Immature natural killer cell (primary cell): Measurements from ENCODE around the gene CHAF1A. TPM values are rescaled to one million over a fixed set of nuclear protein-coding genes. Genes with fewer than 3 reads are reported as not detected.

Source experiments
- DNase-seq, 3 donors: peaks; one replicate each; pipeline ENCODE4 v3.0.0; 2022; ENCODE audit warnings: mixed read lengths in 1 of 3
- H3K27ac Mint-ChIP-seq, 6 donors: one replicate each; pipeline ENCODE4 v1.8.0; 2020; ENCODE audit warnings: mixed read lengths in 6 of 6, mild to moderate bottlenecking in 5 of 6, inconsistent platforms in 4 of 6, moderate library complexity in 3 of 6
- H3K27me3 Mint-ChIP-seq, 3 donors: one replicate each; pipeline ENCODE4 v1.8.0; 2020 to 2021; ENCODE audit warnings: low read depth in 3 of 3, mild to moderate bottlenecking in 3 of 3, mixed read lengths in 3 of 3, moderate library complexity in 3 of 3, inconsistent platforms in 1 of 3
- H3K36me3 Mint-ChIP-seq, 3 donors: one replicate each; pipeline ENCODE4 v1.8.0; 2020; ENCODE audit warnings: mixed read lengths in 3 of 3, inconsistent platforms in 2 of 3, mild to moderate bottlenecking in 2 of 3
- H3K4me1 Mint-ChIP-seq, 2 donors: one replicate each; pipeline ENCODE4 v1.8.0; 2020; ENCODE audit warnings: inconsistent platforms in 2 of 2, mild to moderate bottlenecking in 2 of 2, mixed read lengths in 2 of 2, moderate library complexity in 1 of 2
- H3K4me3 Mint-ChIP-seq, 5 donors: one replicate each; pipeline ENCODE4 v1.8.0; 2020; ENCODE audit warnings: mild to moderate bottlenecking in 5 of 5, mixed read lengths in 5 of 5, inconsistent platforms in 3 of 5, moderate library complexity in 3 of 5
- H3K9me3 Mint-ChIP-seq, 6 donors: one replicate each; pipeline ENCODE4 v1.8.0; 2020; ENCODE audit warnings: mild to moderate bottlenecking in 6 of 6, mixed read lengths in 6 of 6, inconsistent platforms in 4 of 6, moderate library complexity in 3 of 6
- polyA plus RNA-seq, 3 donors: library from polyadenylated mRNA; unstranded; fragments of 300-500 nt; fragmentation: Illumina TruSeq; gene quantifications; one replicate each; pipeline ENCODE4 v1.2.3, GENCODE V29; 2021

Gene CHAF1A
- polyA plus RNA-seq, 3 donors from 2014 or later: 1.5 to 8.5 (median 2.9) TPM

DNA sequence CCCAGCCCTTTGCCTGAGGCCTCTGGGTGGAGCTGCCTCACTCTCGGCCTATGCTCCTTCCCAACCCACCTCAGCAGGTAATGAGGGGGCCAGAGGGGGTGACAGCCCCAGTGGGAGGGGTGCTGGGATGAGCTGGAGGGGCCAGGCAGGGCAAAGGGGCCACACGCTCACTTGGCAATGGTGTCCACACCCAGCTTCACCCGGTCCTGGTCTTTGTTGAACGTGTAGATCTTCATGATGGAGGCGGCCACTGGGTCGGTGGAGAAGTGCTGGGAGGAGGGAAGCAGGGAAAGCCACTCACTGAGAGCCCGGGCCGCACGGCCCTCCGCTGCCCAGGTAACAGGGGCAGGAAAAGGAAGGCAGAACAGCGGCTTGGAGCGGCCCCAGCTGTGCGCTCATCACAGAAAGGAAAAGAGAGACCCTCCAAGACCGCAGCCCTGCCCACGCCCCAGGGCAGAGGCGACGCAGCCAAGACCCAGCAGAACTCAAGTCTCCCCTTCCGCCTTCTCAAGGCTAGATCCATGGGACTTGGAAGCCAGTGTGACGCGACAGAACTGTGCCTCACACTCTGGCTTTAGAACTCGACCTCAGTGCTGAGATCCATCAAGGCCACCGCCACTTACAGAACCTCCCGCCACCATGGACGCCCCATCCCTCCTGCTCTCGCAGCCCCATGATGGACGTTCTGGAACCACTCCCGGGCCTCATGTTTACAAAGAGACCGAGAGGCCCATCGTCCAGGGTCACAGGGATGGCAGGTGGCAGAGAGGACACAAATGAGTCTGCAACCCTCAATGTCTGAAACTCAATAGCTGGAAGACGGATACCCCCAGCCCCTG lies 45.9 kb downstream of the CHAF1A start:
- no peaks in the 10 kb centered on the region for H3K9me3 Mint-ChIP-seq
- DNase-seq: no peak
- H3K27ac Mint-ChIP-seq: no peak overlapping the region
- peaks cover 0 to 4% (median 3%) of the 10 kb centered on the region in 3 donors for H3K27me3 Mint-ChIP-seq
- no peaks in the 10 kb centered on the region for H3K4me1 Mint-ChIP-seq
- H3K4me3 Mint-ChIP-seq: no peak overlapping the region
- H3K36me3 Mint-ChIP-seq: peaks cover 0 to 13% (median 3%) of the 10 kb centered on the region in 3 donors

DNA sequence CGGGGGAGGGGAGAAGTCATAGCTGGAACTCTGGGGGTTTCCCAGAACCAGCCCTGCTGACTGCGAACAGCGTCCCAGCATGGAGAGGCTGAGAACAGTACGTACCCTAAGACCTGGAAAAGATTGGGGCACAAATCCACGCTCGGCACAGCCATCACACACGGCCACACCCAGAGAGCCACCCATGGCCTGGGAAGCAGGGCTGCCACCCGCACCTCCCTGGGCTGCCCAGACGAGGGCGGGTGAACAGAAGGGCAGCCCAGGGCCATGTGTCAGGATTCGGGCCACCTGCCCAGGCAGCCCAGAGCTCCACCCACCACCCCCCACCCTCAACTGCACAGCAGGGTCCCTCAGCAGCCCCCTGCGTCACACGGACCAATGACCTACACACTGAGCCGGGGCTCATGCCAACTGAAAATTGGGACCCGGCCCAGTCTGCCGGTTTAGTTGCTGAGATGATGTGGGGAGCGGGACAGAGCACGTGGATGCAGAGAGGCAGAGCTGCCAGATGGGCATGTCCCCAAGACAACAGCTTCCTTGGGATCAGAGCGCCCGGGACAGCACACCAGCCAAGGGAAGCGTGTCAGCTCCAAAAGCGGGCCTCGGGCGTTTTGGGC lies 46.7 kb downstream of the CHAF1A start:
- no peak for DNase-seq
- peaks cover 0 to 4% (median 3%) of the 10 kb centered on the region in 3 donors for H3K27me3 Mint-ChIP-seq
- no peak overlapping the region for H3K27ac Mint-ChIP-seq
- H3K4me3 Mint-ChIP-seq: no peak overlapping the region
- H3K36me3 Mint-ChIP-seq: peaks cover 0 to 13% (median 3%) of the 10 kb centered on the region in 3 donors
- H3K4me1 Mint-ChIP-seq: no peaks in the 10 kb centered on the region
- no peaks in the 10 kb centered on the region for H3K9me3 Mint-ChIP-seq

DNA sequence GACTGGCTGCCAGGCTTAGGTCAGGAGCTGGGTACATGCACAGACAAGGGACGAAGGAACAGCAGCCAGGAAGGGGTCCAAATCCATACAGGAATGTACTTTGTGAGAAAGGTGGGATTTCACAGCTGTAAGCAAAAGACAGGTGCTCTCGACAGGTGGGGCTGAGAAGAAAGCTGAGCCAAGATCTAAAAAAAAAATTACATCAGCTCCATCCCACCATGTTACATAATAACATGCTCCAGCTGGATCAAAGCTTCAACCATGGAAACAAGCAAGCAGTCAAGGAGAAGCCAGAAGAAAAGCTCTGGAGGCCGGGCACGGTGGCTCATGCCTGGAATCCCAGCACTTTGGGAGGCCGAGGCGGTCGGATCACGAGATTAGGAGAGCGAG lies 47.2 kb downstream of the CHAF1A start:
- Mint-ChIP-seq H3K4me3 (no peak overlapping the region), H3K36me3 (peaks cover 0 to 13% (median 3%) of the 10 kb centered on the region in 3 donors), H3K27ac (no peak overlapping the region), H3K27me3 (peaks cover 2 to 3% (median 2%) of the 10 kb centered on the region in 3 donors), H3K4me1 (peaks cover 0 to under 1% of the 10 kb centered on the region in 2 donors), H3K9me3 (no peaks in the 10 kb centered on the region)
- no peak for DNase-seq

DNA sequence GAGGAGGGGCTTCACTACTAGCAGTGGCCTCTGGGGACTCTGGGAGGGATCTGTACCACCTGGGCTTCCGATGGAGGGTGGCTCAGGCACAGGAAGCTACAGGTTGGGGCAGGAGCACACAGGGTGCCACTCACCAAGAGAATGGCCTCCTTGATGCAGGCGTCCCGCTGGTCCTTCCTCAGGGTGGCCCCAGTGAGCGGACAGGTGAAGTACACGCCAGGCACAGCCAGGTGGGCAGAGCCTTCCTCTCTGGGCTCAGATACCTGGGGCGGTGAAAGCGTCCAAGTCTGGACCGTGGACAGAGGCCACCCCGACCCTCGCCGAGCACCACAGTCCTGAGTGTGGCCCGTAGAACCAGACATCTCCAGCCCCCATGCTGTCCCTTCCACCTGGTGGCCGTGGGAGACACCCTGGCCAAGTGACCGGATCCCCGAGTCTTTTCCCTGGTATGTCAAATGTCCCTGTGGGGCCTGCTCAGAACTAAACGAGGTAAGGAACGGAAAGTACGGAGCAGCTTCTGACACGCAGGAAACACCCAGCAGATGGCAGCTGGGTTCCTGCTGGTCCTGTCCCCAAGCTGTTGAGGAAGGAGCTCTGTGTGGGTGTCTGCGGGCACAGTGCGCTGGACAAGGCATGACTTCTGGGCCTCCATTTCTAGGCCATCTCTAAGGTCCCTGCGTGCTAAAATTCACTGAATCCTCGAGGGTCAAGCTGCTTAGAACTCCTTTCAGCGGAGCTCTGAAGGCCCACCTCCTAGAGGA lies 50.0 kb downstream of the CHAF1A start:
- Mint-ChIP-seq H3K4me3 (no peak overlapping the region), H3K27ac (no peak overlapping the region), H3K36me3 (peaks cover 0 to 13% (median 3%) of the 10 kb centered on the region in 3 donors), H3K4me1 (peaks cover 13 to 22% of the 10 kb centered on the region in 2 donors), H3K27me3 (peaks cover 5 to 6% (median 5%) of the 10 kb centered on the region in 3 donors), H3K9me3 (no peaks in the 10 kb centered on the region)
- no peak for DNase-seq

DNA sequence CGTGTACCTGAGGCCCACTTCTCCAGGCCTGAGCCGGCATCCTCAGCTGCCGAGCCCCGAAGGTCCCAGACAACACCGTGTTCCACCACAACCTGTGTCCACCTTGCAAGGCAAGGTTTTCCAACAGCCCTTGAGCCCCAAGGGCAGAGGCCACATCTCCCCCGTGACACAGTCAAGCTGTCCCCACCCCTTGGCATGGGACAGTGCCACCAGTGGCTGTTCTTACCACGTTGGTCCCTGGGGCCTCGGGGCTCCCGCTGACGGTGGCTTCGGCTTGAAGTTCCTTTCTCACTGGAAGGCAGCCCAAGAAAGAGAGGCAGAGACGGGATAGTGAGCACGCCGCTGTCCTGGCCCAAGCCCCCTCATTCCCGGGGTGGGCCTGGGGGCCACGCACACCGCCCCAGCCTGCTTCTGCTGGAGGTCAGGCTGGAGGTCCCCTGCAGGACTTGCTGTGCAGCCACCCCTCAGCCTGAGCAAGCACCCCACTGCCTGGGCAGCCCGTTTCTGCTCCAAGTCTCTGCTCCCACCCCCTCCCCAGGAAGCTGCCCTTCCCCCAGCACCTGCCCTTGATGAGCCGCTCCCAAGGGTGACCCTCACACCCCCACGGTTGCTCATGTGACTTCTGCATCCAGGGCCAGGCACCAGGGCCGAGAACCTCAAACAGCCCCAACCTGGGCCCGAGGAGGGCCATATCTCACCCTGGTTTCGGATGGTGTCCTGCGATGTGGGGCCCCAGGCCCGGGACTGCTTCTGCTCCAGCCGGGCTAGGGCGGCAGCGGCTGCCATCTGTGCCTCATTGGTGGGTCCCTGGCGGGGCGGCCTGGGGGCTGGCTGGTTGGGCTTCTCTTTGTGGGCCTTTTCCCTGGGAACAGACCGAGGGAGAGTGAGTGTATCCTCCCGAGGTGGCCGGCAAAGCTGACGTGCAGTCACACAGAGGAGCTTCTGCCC lies 51.1 kb downstream of the CHAF1A start:
- Mint-ChIP-seq H3K4me1 (peaks cover 19 to 25% of the 10 kb centered on the region in 2 donors), H3K36me3 (peaks cover 0 to 13% (median 3%) of the 10 kb centered on the region in 3 donors), H3K9me3 (no peaks in the 10 kb centered on the region), H3K27ac (no peak overlapping the region), H3K27me3 (peaks cover 9 to 11% (median 9%) of the 10 kb centered on the region in 3 donors), H3K4me3 (no peak overlapping the region)
- no peak for DNase-seq

DNA sequence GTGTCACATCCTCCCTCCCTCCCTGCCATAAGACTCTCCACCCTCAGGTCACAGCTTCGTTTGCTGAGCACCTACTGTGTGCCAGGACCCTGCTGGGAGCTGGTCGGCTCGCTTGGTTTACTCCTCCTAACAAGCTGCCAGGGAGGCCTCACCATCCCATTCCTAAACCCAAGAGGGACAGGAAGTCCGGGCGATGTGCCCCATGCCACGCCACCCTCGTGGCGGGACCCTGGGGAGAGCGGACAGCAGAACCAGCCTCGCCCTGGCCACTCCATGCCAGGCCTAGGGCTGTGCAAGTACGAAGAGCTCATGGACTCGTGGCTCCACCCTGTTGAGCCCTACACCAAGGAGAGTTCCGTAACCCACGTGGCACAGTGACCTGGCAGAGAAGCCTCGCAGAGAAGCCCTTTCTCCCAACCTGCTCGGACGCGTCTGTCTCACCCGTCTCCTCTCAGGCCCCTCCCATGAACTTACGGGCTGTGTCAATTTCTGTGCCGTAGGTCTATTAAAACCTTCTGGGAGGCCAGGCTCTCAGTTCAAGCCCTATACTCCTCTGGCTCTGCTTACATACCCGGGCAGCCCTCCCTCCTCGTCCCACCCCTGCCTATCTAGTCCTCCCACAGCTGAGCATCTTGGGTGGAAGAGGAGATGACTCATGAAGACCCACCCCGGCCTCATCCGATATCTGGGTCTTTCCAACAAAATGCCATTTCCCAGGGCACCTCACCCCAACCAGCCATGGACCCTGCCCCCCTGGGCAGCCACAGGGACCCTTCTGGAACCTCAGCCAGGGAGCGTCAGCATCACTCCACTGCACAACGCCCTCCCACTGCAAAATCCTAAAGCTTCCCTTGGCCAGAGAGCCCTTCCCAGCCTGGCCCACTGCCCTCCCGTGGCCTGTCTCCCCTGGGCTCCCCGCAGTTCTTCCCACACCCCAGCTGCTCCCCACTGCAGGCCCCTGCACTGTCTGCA lies 52.6 kb downstream of the CHAF1A start:
- Mint-ChIP-seq H3K4me1 (peaks cover 19 to 25% of the 10 kb centered on the region in 2 donors), H3K27me3 (peaks cover 9 to 11% (median 9%) of the 10 kb centered on the region in 3 donors), H3K9me3 (no peaks in the 10 kb centered on the region), H3K4me3 (peak overlapping the region in 3 of 5 donors; percentile 14 to 30 (median 30)), H3K36me3 (peaks cover 0 to 7% (median 0%) of the 10 kb centered on the region in 3 donors), H3K27ac (peak overlapping the region in 5 of 6 donors; percentile 17 to 64 (median 20))
- no peak for DNase-seq

DNA sequence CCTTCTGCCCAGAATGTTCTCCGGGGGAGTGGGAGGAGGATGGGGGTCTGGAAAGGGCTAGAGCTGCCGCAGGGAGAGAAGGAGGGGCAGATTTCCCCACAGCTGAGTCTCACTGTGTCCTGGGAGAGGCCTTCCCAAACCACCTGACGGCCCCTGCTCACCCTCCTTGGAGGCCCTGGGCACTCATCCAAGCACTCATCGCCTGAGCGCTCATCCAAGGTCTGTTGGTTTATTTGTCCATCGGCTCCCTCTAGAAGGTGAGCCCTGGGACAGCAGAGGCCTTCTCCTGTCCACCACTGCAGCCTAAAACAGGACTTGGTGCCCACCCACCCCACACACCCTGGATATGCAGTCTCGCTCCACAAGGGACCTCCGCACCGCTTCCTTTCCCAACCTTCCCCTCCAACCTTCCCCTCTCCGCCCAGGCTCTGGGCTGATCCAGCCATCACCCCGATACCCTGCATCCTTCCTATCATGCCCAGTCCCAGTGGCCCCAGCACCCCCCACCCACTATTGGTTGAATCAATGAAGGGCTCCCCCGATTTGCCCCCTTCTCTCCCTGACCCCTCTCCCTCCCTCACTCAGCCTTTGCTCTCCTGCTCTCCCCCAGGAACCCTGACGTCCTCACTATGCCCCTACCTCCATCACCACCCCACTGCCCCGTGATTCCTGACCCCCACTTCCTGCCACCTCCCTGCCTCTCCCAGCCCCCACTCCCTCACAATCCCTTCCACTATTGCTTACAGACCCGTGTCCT lies 53.5 kb downstream of the CHAF1A start:
- peaks cover 8 to 9% (median 9%) of the 10 kb centered on the region in 3 donors for H3K27me3 Mint-ChIP-seq
- no peak for DNase-seq
- peak overlapping the region; percentile 90 to 94 (median 91) for H3K4me3 Mint-ChIP-seq
- H3K36me3 Mint-ChIP-seq: peaks cover 0 to 7% (median 0%) of the 10 kb centered on the region in 3 donors
- H3K9me3 Mint-ChIP-seq: no peaks in the 10 kb centered on the region
- peaks cover 19 to 25% of the 10 kb centered on the region in 2 donors for H3K4me1 Mint-ChIP-seq
- peak overlapping the region; percentile 86 to 96 (median 93) for H3K27ac Mint-ChIP-seq

DNA sequence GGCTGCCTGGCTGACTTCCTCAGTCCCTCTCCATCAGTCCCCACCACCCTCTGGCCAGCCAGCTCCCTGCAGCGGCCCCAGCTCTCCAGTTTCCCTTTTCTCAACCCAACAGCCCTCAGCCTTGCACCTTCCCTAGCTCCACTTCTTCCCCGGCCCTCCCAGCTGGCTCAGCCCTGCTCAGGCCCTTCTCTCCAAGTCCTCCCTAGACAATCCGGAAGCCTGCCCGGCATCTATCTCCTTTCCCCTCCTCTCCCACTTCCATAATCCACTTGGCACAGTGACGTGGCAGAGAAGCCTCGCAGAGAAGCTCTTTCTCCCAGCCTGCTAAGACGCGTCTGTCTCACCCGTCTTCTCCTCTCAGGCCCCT lies 54.0 kb downstream of the CHAF1A start:
- H3K36me3 Mint-ChIP-seq: peaks cover 0 to 7% (median 0%) of the 10 kb centered on the region in 3 donors
- peaks cover 19 to 25% of the 10 kb centered on the region in 2 donors for H3K4me1 Mint-ChIP-seq
- H3K9me3 Mint-ChIP-seq: no peaks in the 10 kb centered on the region
- DNase-seq: no peak
- H3K27me3 Mint-ChIP-seq: peaks cover 8 to 9% (median 9%) of the 10 kb centered on the region in 3 donors
- H3K4me3 Mint-ChIP-seq: peak overlapping the region; percentile 90 to 94 (median 91)
- H3K27ac Mint-ChIP-seq: peak overlapping the region; percentile 86 to 96 (median 93)

DNA sequence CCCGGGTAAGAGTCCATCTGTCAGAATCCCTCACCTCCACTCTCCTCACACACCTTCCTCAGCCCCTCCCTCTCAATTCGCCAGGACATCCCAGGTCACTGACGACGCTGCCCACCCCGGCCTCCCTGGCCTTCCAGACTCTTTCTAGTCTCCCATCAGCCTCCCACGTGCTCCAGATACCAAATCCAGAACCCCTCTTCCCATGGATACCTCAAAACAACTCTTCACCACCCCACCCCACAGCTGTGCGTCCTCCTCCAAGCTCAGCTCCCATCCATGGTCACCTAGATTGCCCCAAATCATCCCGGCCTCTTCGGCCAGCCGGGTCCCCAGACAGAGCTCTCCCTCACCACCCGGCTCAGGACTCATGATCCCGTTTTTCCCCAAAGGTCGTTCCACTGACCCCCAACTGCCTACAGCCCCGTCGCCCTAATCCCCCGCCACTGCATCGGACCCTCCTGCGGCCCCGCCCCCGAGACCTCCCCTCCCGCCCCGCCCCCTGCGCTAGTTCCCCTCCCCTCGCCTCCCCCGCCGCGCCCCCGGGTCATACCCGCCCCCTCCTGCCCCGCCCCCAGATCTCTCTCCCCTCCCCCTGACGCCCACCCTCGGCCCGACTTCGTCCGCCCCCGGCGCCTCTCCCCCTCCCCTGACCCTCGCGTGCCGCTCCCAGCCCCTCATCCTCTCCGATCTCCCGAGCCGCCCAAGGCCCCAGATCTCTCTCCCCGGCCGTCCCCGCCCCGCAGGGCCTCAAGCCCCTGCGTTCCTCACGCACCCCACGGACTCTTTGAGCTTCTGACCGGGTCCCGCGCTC lies 54.6 kb downstream of the CHAF1A start:
- Mint-ChIP-seq H3K27me3 (peaks cover 8 to 9% (median 9%) of the 10 kb centered on the region in 3 donors), H3K9me3 (no peaks in the 10 kb centered on the region), H3K4me1 (peaks cover 19 to 25% of the 10 kb centered on the region in 2 donors), H3K36me3 (peaks cover 0 to 7% (median 0%) of the 10 kb centered on the region in 3 donors), H3K4me3 (peak overlapping the region; percentile 90 to 94 (median 91)), H3K27ac (peak overlapping the region; percentile 86 to 96 (median 94))
- peak in 2 of 3 donors; percentile 6 to 12 for DNase-seq

DNA sequence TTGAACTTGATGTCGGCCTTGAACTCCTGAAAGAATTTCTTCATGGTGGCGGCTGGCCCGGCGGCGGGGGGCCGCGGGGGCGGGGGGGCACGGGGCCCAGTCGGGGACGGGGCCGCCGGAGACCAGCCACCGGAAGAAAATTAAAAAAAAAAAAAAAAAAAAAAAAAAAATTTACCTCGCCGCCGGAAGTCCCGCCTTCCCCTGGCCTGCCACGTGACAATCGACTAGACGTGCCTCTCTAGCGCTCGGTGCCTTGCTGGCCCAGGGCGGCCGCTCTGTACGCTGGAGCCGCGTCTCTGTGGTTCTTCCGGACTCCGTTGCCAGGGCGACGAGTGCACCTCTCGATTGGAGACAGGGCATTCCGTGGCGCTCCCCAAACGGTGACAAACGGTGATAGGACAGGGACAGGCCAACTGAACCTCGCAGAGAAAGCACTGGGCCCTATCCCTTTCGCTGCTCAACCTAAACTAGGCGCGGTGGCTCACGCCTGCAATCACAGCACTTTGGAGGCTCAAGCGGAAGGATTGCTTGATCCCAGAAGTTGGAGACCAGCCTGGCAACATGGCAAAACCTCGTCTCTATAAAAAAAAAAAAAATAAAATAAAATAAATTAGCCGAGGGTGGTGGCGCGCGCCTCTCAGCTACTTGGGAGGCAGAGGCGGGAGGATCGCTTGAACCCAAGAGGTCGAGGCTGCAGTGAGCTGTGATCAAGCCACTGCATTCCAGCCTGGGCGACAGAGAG lies 55.4 kb downstream of the CHAF1A start, which contains the start of gene UBXN6:
UBXN6 (minus strand) TSS at position 141 of the 742 bp plus-strand sequence; CDS start at position 44, 97 bp downstream.
- H3K4me1 Mint-ChIP-seq: peaks cover 19 to 25% of the 10 kb centered on the region in 2 donors
- peaks cover 0 to 4% (median 0%) of the 10 kb centered on the region in 3 donors for H3K36me3 Mint-ChIP-seq
- peak within 1 kb of the TSS; percentile 86 to 96 (median 95) for H3K27ac Mint-ChIP-seq
- peak; percentile 95 to 98 (median 97) for DNase-seq
- peaks cover 8 to 9% (median 9%) of the 10 kb centered on the region in 3 donors for H3K27me3 Mint-ChIP-seq
- H3K9me3 Mint-ChIP-seq: no peaks in the 10 kb centered on the region
- peak within 1 kb of the TSS; percentile 90 to 94 (median 92) for H3K4me3 Mint-ChIP-seq
